ENCODE measurements around the gene MX1.
"Not testable (repeated sequence)": the region's sequence is repeated elsewhere in the genome, so short reads cannot be mapped to it uniquely, and the experiment has no call there.

Gene MX1

DNA sequence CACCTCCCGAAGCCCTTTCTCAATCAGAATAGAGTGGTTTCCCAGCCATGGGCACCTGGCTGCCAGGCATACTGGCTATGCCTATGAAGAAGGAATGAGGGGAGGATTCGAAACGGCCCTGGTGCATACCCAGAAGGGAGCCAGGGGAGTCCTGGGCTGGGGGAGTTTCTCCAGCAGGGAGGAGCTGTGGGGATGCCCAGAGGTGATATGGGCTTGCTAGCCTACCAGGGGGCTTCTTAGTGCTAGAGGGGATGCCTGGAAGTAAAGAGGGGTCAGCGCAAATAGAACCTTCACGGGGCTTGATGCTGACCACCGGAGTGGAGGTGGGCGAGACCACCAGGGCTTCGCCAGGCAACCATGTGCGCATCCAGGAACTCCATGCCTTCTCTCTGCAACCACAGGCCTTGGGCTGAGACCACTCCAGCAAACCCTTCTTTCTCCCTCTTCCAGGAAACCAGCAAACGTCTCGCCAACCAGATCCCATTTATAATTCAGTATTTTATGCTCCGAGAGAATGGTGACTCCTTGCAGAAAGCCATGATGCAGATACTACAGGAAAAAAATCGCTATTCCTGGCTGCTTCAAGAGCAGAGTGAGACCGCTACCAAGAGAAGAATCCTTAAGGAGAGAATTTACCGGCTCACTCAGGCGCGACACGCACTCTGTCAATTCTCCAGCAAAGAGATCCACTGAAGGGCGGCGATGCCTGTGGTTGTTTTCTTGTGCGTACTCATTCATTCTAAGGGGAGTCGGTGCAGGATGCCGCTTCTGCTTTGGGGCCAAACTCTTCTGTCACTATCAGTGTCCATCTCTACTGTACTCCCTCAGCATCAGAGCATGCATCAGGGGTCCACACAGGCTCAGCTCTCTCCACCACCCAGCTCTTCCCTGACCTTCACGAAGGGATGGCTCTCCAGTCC lies 18.2 kb upstream of the MX1 start:
- no peak for DNase-seq (ENCODE audit: low read depth)

DNA sequence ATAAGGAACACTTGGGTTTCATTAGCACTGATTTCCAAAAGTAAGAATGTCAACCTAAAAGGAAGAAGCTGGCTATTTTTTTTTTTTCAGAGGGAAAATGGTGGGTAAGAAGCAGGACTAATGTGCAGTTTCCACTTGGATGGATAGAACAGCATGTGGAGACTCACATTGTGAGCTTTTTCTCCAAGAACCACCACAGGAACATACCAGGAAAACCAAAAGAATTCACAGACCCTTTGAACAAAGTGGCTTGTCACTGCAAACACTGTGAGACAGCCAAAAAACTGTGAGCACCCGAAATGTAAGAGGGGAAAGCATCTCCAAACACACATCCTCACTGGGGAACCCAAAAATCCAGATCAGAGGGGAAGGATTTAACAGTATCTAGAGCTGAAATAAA lies 15.7 kb upstream of the MX1 start:
- no peak for DNase-seq (ENCODE audit: low read depth)

DNA sequence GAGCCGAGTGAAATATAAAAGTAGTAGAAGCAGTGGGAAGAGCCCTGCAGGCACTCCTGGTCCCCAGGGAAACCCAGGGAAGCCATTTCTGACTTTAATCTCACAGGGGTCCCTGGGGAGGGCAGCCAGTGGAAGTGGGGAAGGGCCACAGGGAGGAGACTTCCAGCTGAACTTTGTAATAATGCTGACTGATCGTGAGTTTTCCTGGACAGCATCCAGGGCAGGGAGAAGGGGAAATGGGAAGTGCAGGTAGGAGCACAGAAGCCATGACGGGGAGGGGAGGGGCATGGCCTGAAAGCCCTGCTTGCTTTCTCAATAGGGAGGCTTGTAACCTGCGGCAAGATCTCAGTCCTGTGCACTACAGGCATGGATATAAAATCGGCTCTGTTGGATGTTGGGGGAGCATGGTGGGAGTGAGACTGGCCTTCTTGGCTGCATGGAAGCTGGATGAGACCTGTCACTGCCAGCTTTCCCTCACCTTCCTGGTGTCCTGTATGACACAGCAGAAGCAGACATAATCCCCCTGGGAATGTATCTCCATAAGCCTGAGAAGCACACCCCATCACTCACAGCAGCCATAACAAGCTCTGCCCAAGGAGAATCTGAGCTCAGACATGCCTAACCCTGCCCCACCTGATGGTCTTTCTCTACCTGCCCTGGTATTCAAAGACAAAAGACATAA lies 15.1 kb upstream of the MX1 start:
- DNase-seq (ENCODE audit: low read depth): no peak

GRCh38 chr21:41411449-41412089 lies 14.5 kb upstream of the MX1 start:
- DNase-seq (ENCODE audit: low read depth): no peak

GRCh38 chr21:41417505-41417904 lies 8.5 kb upstream of the MX1 start:
- not testable (repeated sequence) for DNase-seq (ENCODE audit: low read depth)

GRCh38 chr21:41418393-41418792 lies 7.6 kb upstream of the MX1 start:
- no peak for DNase-seq (ENCODE audit: low read depth)

- no peak for DNase-seq (ENCODE audit: low read depth)
Measured at GRCh38 chr21:41418956-41419680, 6.9 kb upstream of the MX1 start.

DNA sequence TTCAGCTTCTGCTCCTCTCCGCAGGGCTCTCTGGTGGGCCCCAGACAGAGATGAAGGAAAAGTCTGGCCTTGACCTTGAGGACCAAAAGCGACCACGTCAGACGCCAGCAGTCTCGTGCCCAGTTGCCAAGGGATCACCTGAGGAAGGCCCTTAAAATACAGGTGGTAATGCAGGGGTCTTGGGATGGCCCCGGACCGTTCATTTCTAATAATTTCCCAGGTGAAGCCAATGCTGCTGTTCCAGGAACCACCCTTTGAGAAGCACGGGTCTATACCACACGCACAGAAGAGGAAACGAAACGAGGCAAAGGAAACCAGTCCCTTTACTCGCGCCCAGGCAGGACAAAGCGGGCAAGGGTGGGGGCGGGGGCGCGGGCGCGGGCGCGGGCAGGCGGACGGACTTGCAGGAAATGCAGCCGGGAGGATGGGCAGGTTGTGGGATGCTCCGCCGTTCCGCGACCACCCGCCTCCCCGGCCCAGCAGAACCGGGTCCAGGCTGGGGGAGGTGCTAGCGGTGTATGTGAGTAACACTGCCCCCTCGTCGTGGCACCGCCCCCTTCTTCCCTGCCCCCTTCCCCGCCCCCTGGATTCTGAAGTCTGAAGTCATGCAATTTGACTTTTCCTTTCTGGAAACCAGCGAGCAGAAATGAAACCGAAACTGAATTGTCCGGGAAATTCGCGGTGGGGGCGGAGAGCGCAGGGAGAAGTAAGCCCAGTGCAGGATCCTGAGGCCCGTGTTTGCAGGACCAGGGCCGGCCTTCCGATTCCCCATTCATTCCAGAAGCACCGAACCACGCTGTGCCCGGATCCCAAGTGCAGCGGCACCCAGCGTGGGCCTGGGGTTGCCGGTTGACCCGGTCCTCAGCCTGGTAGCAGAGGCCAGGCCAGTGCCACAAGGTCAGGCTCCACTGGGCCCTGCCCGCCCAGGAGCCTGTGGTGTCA lies 5.8 kb upstream of the MX1 start:
- DNase-seq (ENCODE audit: low read depth): peak; percentile 13

GRCh38 chr21:41420998-41421397 lies 5.0 kb upstream of the MX1 start:
- not testable (repeated sequence) for DNase-seq (ENCODE audit: low read depth)

GRCh38 chr21:41422546-41423304 lies 3.3 kb upstream of the MX1 start:
- DNase-seq (ENCODE audit: low read depth): no peak

DNA sequence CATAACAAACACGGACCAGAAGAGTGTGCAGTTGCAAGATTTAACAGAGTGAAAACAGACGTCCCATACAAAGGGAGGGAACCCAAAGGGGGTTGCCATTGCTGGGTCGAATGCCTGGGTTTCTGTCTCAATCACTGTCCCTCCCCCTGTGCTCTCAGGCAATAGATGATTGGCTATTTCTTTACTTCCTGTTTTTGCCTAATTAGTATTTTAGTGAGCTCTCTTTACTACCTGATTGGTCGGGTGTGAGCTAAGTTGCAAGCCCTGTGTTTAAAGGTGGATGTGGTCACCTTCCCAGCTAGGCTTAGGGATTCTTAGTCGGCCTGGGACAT lies 2.8 kb upstream of the MX1 start:
- DNase-seq (ENCODE audit: low read depth): not testable (repeated sequence)

DNA sequence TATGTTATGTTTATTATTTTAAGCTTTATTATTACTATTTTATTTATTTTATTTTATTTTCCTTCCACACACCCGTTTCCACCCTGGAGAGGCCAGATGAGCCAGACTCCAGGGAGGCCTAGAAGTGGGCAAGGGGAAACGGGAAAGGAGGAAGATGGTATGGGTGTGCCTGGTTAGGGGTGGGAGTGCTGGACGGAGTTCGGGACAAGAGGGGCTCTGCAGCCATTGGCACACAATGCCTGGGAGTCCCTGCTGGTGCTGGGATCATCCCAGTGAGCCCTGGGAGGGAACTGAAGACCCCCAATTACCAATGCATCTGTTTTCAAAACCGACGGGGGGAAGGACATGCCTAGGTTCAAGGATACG lies 468 bp upstream of the MX1 start:
- no peak for DNase-seq (ENCODE audit: low read depth)

DNA sequence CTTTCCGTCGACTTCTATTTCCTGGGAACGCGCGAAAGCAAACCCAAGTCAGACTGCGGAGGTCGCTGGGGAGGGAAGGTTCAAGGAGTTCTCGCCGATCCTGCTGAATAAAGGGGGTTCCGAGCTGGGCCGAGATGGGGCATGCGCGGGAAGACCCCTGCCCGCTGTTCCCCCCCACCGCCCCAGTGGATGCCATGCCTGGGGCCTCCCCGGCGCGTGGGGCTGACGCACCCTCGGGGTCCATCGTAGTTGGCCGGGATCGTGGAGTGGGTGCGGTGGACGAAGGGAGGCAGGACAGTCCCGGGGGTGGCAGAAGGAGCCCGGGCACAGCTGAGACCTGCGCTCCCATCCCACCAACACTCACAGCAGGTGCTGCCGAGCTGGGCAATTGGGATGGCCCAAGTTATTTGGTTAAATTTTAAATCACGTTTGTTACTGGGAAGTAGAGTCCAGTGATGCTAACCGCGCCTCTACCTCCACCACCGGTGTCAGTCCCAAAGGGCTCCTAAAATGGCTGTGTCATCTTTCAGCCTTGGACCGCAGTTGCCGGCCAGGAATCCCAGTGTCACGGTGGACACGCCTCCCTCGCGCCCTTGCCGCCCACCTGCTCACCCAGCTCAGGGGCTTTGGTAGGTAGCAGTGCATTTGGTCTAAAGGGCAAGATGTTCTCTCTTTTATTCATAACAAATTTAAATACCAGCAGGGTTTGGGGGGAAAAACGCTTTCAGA lies 801 bp downstream of the MX1 start:
- no peak for DNase-seq (ENCODE audit: low read depth)

- DNase-seq (ENCODE audit: low read depth): no peak
Measured at GRCh38 chr21:41427556-41427955, 1.5 kb downstream of the MX1 start.

GRCh38 chr21:41428311-41428710 lies 2.3 kb downstream of the MX1 start:
- DNase-seq (ENCODE audit: low read depth): no peak

DNA sequence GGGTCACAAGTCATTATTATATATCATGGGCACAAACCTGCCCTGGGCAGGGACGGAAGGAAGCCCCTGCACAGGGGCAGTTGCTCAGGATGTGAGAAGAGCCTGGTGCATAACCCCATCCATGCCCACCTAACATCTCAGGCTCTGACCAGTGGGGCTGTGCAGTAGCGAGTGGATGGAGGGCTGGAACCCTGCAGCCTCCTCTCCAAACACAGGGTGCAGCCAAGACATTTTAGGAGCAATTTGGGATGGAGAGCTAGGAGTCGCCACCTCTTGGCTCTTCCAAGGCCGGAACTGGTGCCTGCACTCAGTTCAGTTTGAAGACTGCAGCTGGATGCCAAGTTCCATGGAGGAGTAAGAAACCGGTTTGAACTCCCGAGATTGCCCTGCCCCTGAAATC lies 2.8 kb downstream of the MX1 start:
- no peak for DNase-seq (ENCODE audit: low read depth)

DNA sequence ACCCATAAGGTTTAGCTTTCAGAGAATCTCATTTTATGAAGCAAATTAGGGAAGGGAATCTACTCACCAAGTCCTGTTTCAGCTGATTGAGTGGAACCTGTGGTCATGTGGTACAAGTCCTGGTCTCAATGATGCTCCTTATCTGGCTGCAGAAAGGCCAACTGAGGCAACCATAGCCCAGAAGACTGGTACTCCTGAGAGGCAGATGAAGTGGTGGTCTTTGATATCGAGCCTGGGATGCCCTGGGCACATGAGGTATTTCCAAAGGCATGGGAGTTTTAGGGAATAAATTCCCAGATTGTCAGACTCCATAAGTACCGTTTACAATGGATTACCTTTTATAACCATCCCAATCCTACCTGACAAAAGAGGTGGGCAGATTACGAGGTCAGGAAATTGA lies 3.3 kb downstream of the MX1 start:
- no peak for DNase-seq (ENCODE audit: low read depth)

DNA sequence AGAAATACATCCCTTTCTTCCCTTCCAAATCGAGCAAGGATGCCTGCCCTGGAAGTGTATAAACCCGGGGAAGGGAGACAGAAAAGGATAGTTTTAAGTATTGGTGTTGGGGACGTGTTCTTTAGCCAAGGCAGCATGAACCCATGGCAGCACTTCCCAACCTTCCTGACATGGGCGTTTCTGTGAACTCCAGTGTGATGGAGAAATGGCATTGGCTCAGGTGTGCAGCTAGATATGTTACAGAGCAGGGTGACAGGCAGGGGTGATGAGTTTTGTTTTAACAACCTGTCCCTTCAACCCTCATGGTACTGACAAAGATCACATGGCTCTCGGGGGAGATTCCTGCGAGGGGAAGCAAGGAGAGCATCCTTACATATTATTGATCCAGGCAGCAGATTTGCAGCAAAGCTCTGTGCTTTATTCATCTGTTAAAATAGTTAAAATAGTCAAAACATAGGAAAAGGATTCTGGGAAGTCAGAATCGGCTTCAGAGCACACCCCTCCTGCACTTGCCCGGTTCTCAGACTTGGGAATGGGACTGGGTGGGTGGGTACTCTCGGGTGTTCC lies 4.0 kb downstream of the MX1 start:
- no peak for DNase-seq (ENCODE audit: low read depth)

GRCh38 chr21:41431788-41432548 lies 5.9 kb downstream of the MX1 start:
- DNase-seq (ENCODE audit: low read depth): no peak

All from activated T-cell treated with anti-CD3 and anti-CD28 coated beads for 48 hours (primary cell).